CD14-positive monocyte (primary cell): ENCODE results near the gene PTPRE. TPM values are rescaled to one million over a fixed set of nuclear protein-coding genes. Genes with fewer than 3 reads are reported as not detected.

ENCODE experiments used
- DNase-seq, 3 donors: peaks; one replicate each; pipeline ENCODE4 v3.0.0-alpha.2; 2011 to 2022
- H2AFZ ChIP-seq: 2 replicates; pipeline ENCODE4 v1.6.0; 2012; ENCODE audit warnings: mild to moderate bottlenecking, low read depth, low read length, inconsistent platforms; ENCODE audit not compliant: insufficient read depth, poor library complexity, severe bottlenecking
- H3K27ac ChIP-seq, 2 donors: 1 replicate in 1 of 2; 2 replicates in 1 of 2; pipeline ENCODE4 v1.5.1; 2012 to 2013; ENCODE audit warnings: low read length in 2 of 2, control low read depth in 1 of 2, inconsistent platforms in 1 of 2, low read depth in 1 of 2, mild to moderate bottlenecking in 1 of 2
- H3K27me3 ChIP-seq, 2 donors: one replicate each; pipeline versions ENCODE4 v1.6.0 to v1.6.1; 2011 to 2013; ENCODE audit warnings: low read length in 2 of 2; ENCODE audit not compliant: control insufficient read depth in 2 of 2, insufficient read depth in 2 of 2
- H3K36me3 ChIP-seq, 2 donors: replicated peaks in 1 of 2; 1 replicate in 1 of 2; 2 replicates in 1 of 2; pipeline versions ENCODE4 v1.5.1 to v1.6.1; 2012 to 2013; ENCODE audit warnings: low read length in 2 of 2, control low read depth in 1 of 2, inconsistent platforms in 1 of 2, mild to moderate bottlenecking in 1 of 2; ENCODE audit not compliant: insufficient read depth in 2 of 2, control insufficient read depth in 1 of 2
- H3K4me1 ChIP-seq, 2 donors: 1 replicate in 1 of 2; 2 replicates in 1 of 2; pipeline versions ENCODE4 v1.5.1 to v1.6.1; 2012 to 2013; ENCODE audit warnings: low read length in 2 of 2, control low read depth in 1 of 2, inconsistent platforms in 1 of 2, mild to moderate bottlenecking in 1 of 2, moderate library complexity in 1 of 2; ENCODE audit not compliant: insufficient read depth in 2 of 2, control insufficient read depth in 1 of 2
- H3K4me2 ChIP-seq: replicated peaks from 2 replicates; pipeline ENCODE3; 2012; ENCODE audit warnings: low read length, moderate library complexity, mild to moderate bottlenecking; ENCODE audit not compliant: poor library complexity, severe bottlenecking; ENCODE audit errors: extremely low read depth
- H3K4me3 ChIP-seq, 3 experiments: fragments of 200-600 bp in 1 of 3; sonication (generic) in 1 of 3; replicated peaks in 1 of 3; 1 replicate in 2 of 3; 2 replicates in 1 of 3; pipeline ENCODE4 v1.5.1; 2011 to 2013; ENCODE audit warnings: low read length in 3 of 3, mild to moderate bottlenecking in 3 of 3, control low read depth in 2 of 3, low read depth in 2 of 3, inconsistent platforms in 1 of 3, moderate library complexity in 1 of 3
- H3K79me2 ChIP-seq: 2 replicates; pipeline ENCODE4 v1.6.0; 2012; ENCODE audit warnings: mild to moderate bottlenecking, control low read depth, inconsistent platforms, low read length, moderate library complexity; ENCODE audit not compliant: insufficient read depth
- H3K9ac ChIP-seq: 2 replicates; pipeline ENCODE4 v1.6.0; 2017; ENCODE audit warnings: low read length, mild to moderate bottlenecking; ENCODE audit not compliant: insufficient read depth, poor library complexity, severe bottlenecking
- H3K9me3 ChIP-seq, 2 donors: replicated peaks in 1 of 2; 1 replicate in 1 of 2; 2 replicates in 1 of 2; pipeline versions ENCODE4 v1.5.1 to v1.6.1; 2012 to 2013; ENCODE audit warnings: low read length in 2 of 2, control low read depth in 1 of 2; ENCODE audit not compliant: control insufficient read depth in 1 of 2, insufficient read depth in 1 of 2
- H4K20me1 ChIP-seq: 2 replicates; pipeline ENCODE4 v1.6.0; 2012; ENCODE audit warnings: mild to moderate bottlenecking, low read length, control low read depth, moderate library complexity; ENCODE audit not compliant: insufficient read depth
- H3K27ac Mint-ChIP-seq, 7 donors: one replicate each; pipeline ENCODE4 v1.8.0; 2020; ENCODE audit warnings: mild to moderate bottlenecking in 7 of 7, mixed read lengths in 7 of 7, moderate library complexity in 6 of 7, inconsistent platforms in 2 of 7
- H3K27me3 Mint-ChIP-seq, 3 donors: one replicate each; pipeline ENCODE4 v1.8.0; 2021 to 2022; ENCODE audit warnings: low read depth in 3 of 3, mild to moderate bottlenecking in 3 of 3, mixed read lengths in 3 of 3, moderate library complexity in 3 of 3, inconsistent platforms in 1 of 3
- H3K36me3 Mint-ChIP-seq, 2 donors: one replicate each; pipeline ENCODE4 v1.8.0; 2020; ENCODE audit warnings: mixed read lengths in 2 of 2, inconsistent platforms in 1 of 2, mild to moderate bottlenecking in 1 of 2
- H3K4me1 Mint-ChIP-seq: one replicate; pipeline ENCODE4 v1.8.0; 2020; ENCODE audit warnings: mild to moderate bottlenecking, mixed read lengths
- H3K4me3 Mint-ChIP-seq, 2 donors: one replicate each; pipeline ENCODE4 v1.8.0; 2020; ENCODE audit warnings: mild to moderate bottlenecking in 2 of 2, mixed read lengths in 2 of 2, moderate library complexity in 1 of 2
- H3K9me3 Mint-ChIP-seq, 7 donors: one replicate each; pipeline ENCODE4 v1.8.0; 2020 to 2022; ENCODE audit warnings: mixed read lengths in 7 of 7, mild to moderate bottlenecking in 6 of 7, moderate library complexity in 6 of 7, inconsistent platforms in 2 of 7
- CTCF ChIP-seq: fragments of 200-600 bp; IDR thresholded peaks from one replicate; pipeline ENCODE4 v1.8.0; 2022; ENCODE audit warnings: antibody characterized with exemption, mild to moderate bottlenecking
- WGBS: methylation state at CpG from one replicate; pipeline ENCODE4 v1.1.5; 2013; ENCODE audit warnings: missing lambda C conversion rate; ENCODE audit not compliant: insufficient coverage; 5-methylcytosine and 5-hydroxymethylcytosine counted together
- intact Hi-C, 2 donors: fragments of 100-400 bp; cut with micrococcal nuclease; formaldehyde crosslinking; loops; one replicate each; pipeline versions ENCODE4 v1.15.0 to v1.15.1; 2023
- polyA plus RNA-seq, 3 donors: library from polyadenylated mRNA; depleted of rRNA in 1 of 3; unstranded in 2 of 3; stranded (reverse) in 1 of 3; fragments of 300-500 nt in 2 of 3; fragments of >200 nt in 1 of 3; fragmentation: Illumina TruSeq in 2 of 3; gene quantifications; 1 replicate in 2 of 3; 2 replicates in 1 of 3; pipeline ENCODE4 v1.2.3, GENCODE V29; 2012 to 2021

The PTPRE gene
- polyA plus RNA-seq, 3 donors, result 95.2 to 271 (median 125) TPM

- Histone ChIP-seq H3K36me3 (peaks cover 0 to 19% of the 10 kb centered on the region in 2 donors), H4K20me1 (peaks cover 93% of the 10 kb centered on the region), H3K27ac (no peak overlapping the region), H3K9ac (no peak overlapping the region), H3K4me2 (no peak overlapping the region), H3K4me3 (no peak overlapping the region), H3K79me2 (peaks cover 39% of the 10 kb centered on the region), H3K9me3 (no peaks in the 10 kb centered on the region), H3K4me1 (peaks cover 0 to 7% of the 10 kb centered on the region in 2 donors), H3K27me3 (no peaks in the 10 kb centered on the region), H2AFZ (no peak overlapping the region)
- DNase-seq, result no peak
- Mint-ChIP-seq H3K9me3 (peaks cover 0 to 11% (median 4%) of the 10 kb centered on the region in 7 donors), H3K27me3 (peaks cover 0 to 2% (median 0%) of the 10 kb centered on the region in 3 donors), H3K27ac (peak overlapping the region in 2 of 7 donors; percentile 19 to 64), H3K4me1 (peaks cover 8% of the 10 kb centered on the region), H3K36me3 (peaks cover 9 to 22% of the 10 kb centered on the region in 2 donors), H3K4me3 (no peak overlapping the region)
- intact Hi-C loops, result no loop called here
- no peak for TF ChIP-seq CTCF
- 80% methylated on average over 1 of the region's 1 CpG for WGBS
Measured at GRCh38 chr10:127953876-127954275, 47.0 kb downstream of the PTPRE start.

DNA sequence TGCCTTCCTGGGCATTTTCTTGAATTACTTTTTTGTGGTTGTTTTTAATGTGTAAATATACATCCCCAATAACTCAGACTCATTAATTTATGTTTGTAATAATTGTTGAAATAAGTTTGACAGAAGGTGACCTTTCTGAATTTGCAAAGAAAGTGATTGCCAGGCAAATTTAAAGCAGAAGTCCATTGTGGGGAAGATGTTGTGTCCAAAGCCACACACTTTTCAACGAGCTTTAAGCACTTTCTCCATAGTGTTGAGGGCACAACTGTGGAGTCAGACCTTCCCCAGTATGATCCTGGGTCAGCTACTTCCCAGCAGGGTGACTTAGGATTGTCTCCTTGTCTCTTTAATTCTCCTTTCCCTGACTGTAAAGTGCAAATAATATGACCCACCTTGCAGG, 52.5 kb downstream of the PTPRE start:
- no peak overlapping the region for H3K27ac ChIP-seq
- H4K20me1 ChIP-seq, result peaks cover 98% of the 10 kb centered on the region
- no peak overlapping the region for H3K9ac ChIP-seq
- peaks cover 0 to 7% of the 10 kb centered on the region in 2 donors for H3K36me3 ChIP-seq
- DNase-seq, result no peak
- intact Hi-C loops, result no loop called here
- no CpG with 5 or more reads among the region's 1 CpG for WGBS
- H3K4me1 Mint-ChIP-seq, result peaks cover 15% of the 10 kb centered on the region
- TF ChIP-seq CTCF, result no peak
- no peaks in the 10 kb centered on the region for H3K27me3 ChIP-seq
- H3K27me3 Mint-ChIP-seq, result peaks cover 0 to 8% (median 2%) of the 10 kb centered on the region in 3 donors
- H3K4me3 Mint-ChIP-seq, result no peak overlapping the region
- no peak overlapping the region for H3K27ac Mint-ChIP-seq
- H3K9me3 Mint-ChIP-seq, result peaks cover 0 to 11% (median 4%) of the 10 kb centered on the region in 7 donors
- H2AFZ ChIP-seq, result no peak overlapping the region
- no peak overlapping the region for H3K4me3 ChIP-seq
- H3K9me3 ChIP-seq, result no peaks in the 10 kb centered on the region
- peaks cover 46% of the 10 kb centered on the region for H3K79me2 ChIP-seq
- H3K36me3 Mint-ChIP-seq, result peaks cover 8 to 27% of the 10 kb centered on the region in 2 donors
- no peak overlapping the region for H3K4me2 ChIP-seq
- peaks cover 0 to 2% of the 10 kb centered on the region in 2 donors for H3K4me1 ChIP-seq
